RWPE1 (cell line): ENCODE measurements around the gene GPR183.

Experiments used
- CTCF ChIA-PET: fragments of 350-600 bp; sonication (Branson Sonifier 250); formaldehyde crosslinking; extraction: SDS; loops from one replicate; lab custom pipeline; 2021; lab: Yijun Ruan, JAX
- POLR2A ChIA-PET: fragments of 400-600 bp; formaldehyde crosslinking; extraction: SDS; loops from one replicate; lab custom pipeline; 2020; ENCODE audit warnings: antibody characterized with exemption; ENCODE audit not compliant: low non-redundant PET; lab: Yijun Ruan, JAX
- DNase-seq: peaks from one replicate; pipeline ENCODE4 v3.0.0; 2012; ENCODE audit warnings: low spot score
- H3K27ac ChIP-seq: fragments of 450-650 bp; 2 replicates; pipeline ENCODE4 v1.5.1; 2017
- TF ChIP-seq, protein P1 (sequence below): fragments of 450-650 bp; conservative IDR thresholded peaks from 2 replicates; pipeline ENCODE4 v1.5.1; 2017; ENCODE audit warnings: low read depth, mild to moderate bottlenecking

Gene GPR183, protein sequence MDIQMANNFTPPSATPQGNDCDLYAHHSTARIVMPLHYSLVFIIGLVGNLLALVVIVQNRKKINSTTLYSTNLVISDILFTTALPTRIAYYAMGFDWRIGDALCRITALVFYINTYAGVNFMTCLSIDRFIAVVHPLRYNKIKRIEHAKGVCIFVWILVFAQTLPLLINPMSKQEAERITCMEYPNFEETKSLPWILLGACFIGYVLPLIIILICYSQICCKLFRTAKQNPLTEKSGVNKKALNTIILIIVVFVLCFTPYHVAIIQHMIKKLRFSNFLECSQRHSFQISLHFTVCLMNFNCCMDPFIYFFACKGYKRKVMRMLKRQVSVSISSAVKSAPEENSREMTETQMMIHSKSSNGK

DNA sequence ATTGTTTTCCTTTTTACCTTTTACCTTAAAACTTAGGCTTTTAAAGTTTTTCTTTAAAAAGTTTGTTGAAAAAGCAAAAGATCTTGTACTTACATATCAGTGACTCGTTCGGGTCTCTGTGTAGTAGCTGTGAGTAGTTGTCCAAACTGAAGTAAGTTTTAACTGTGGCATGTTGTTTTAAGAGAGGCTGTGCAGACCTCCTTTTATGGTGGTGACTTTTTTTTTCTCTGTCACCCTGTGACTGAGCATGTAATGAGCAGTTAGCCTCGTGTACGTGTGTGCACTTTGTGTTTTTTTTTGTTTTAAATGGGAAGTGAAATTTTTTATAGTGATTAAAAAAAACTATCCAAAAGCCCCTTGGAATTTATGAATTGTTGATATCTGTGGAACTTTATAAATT lies at the start of gene GPR183:
Gene GPR183 (minus strand): TSS at position 153 of the 400 bp plus-strand sequence. CDS start 11,254 bp downstream, outside the sequence.
- no peak within 1 kb of the TSS for H3K27ac ChIP-seq
- TF ChIP-seq, protein P1, sequence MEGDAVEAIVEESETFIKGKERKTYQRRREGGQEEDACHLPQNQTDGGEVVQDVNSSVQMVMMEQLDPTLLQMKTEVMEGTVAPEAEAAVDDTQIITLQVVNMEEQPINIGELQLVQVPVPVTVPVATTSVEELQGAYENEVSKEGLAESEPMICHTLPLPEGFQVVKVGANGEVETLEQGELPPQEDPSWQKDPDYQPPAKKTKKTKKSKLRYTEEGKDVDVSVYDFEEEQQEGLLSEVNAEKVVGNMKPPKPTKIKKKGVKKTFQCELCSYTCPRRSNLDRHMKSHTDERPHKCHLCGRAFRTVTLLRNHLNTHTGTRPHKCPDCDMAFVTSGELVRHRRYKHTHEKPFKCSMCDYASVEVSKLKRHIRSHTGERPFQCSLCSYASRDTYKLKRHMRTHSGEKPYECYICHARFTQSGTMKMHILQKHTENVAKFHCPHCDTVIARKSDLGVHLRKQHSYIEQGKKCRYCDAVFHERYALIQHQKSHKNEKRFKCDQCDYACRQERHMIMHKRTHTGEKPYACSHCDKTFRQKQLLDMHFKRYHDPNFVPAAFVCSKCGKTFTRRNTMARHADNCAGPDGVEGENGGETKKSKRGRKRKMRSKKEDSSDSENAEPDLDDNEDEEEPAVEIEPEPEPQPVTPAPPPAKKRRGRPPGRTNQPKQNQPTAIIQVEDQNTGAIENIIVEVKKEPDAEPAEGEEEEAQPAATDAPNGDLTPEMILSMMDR = no peak
- POLR2A ChIA-PET = no interaction called here
- CTCF ChIA-PET = no interaction called here
- DNase-seq = no peak

DNA sequence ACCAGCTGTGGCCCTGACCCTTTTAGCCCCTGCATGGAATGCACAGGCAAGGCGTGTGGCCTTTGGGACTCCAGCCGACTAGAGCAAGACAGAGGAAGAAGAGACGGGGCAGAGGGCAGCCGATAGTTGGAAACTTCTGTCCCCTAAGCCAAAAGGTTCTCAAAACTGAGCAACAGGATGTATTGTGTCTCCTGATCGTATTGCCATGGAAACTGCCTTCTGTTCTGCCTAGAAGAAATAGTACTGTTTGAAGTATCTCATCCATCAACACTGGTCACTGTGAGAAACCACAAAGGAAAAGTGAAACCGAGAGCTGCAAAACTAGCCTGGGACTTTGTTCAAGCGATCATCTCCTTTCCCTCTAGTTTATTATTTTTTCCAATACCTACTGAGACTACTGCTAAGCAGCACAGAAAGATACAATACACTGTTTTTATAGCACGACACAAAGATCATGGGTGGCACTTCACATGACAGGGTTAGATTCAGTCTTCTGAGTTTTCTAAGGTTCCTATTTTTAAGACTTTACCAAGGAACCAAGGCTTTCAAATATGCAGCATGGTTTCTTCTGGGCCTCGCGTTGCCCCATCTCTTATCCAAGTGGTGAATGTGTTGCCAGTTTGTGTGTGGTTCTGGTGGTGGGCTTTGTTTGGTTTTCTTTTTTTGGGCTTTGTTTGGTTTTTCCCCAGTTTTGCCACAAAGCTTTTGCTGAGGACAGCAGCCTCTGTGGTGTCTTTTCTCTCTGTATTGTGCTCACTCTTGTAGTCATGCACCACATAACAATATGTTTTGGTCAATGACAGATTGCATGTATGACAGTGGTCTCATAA lies 49.3 kb upstream of the GPR183 start:
- TF ChIP-seq, protein P1 = no peak
- CTCF ChIA-PET = no interaction called here
- H3K27ac ChIP-seq = no peak overlapping the region
- POLR2A ChIA-PET = no interaction called here
- DNase-seq = no peak

DNA sequence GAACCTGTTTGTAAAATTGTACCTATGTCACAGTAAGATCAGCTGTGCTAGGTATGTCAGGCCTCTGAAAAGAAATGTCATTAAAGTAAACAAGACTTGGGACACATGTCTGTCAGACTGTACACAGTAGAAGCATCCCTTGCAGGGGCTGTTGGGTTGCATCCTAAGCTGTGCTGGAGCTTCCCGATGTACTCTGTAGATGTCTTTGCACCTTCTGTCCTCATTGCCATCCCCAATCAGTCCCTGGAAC lies 48.7 kb upstream of the GPR183 start:
- TF ChIP-seq, protein P1 = no peak
- POLR2A ChIA-PET = no interaction called here
- H3K27ac ChIP-seq = no peak overlapping the region
- no peak for DNase-seq
- CTCF ChIA-PET = no interaction called here

DNA sequence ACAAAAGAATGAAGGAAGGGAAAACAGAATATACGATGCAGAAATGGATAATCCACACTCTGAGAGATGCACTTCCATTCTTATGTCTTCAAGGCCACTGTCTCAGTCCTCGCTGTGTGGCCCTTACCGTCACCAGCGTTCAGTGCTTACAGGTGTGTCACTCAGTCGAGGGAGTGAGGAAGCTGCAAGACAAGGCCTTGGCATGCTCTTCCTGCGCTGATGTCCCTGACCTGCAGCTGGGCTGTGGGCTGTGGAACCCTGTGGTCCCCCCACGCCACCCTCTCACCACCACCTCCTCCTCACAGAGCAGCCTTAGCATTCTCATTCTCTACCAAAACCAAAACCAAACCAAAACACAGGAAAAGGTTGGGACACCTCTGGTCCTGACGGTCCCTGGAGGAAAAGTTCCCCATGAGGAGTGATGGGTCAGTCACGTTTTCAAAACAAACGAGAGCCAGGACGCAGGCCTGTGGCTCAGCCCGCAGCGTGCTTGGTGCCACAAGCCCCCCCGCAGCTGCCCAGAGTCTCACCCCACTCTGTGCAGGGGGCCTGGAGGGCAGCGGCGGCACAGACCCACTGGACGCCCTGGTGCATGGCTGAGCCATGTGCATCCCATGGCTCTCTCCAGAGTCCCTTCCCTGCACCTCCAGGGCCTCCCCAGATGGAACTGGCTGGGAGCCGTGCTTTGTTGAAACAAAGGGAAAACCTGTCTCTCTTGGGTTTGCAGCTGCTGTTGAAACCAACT lies 48.2 kb upstream of the GPR183 start:
- no peak overlapping the region for H3K27ac ChIP-seq
- POLR2A ChIA-PET = no interaction called here
- TF ChIP-seq, protein P1 = no peak
- CTCF ChIA-PET = no interaction called here
- DNase-seq = no peak

DNA sequence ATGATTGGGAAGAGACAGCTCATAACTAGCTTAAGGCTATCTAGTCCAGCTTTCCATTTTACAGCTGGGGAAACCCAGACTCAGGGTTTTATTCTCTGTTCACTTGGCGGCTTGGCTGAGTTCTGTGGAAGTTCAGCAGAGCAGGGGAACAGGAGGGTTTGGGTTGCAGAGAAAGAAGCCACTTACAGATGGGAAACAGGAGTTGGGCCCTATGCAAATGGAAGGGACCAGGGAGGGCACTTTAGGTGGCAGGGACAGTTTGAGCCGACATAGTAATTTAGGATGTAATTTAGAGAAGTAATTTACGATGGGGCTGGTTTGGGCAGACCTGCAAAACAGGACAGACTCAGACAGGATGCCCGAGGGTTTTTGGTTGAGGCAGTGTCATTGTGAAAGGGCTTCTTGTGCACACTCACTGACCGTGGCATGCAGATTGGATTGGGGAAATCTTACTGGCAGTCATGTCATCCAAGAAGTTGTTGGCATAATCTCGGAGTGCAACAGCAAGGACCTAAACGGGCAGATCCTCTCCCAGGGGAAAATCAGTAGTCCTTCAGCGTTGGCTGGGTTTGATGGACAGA lies 47.3 kb upstream of the GPR183 start:
- no peak for DNase-seq
- ChIA-PET CTCF (no interaction called here), POLR2A (no interaction called here)
- TF ChIP-seq, protein P1 = no peak
- H3K27ac ChIP-seq = no peak overlapping the region

DNA sequence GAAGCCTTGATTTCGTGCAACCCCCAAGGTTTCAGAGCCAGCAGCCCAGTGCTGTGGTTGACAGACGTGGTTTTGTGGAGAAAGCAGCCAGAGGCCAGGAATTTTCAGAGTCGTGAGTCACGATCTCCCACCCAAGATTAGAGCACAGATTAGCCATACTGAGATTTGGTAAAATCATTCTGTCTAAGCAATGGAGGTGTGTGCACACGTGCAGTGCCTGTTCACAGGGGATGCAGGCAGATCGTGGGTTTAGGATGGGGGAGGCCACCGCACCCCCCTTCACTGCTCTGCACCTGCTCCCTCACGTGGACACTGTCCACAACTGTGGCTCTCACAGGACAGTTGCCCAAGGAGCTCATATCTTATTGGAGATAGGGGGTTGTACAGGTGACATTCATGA lies 46.6 kb upstream of the GPR183 start:
- H3K27ac ChIP-seq = no peak overlapping the region
- POLR2A ChIA-PET = no interaction called here
- TF ChIP-seq, protein P1 = no peak
- no peak for DNase-seq
- CTCF ChIA-PET = no interaction called here
